OCI-LY7 (cell line): ENCODE measurements around the gene TMEM119. TPM values are rescaled to one million over a fixed set of nuclear protein-coding genes. Genes with fewer than 3 reads are reported as not detected.

Source experiments
- BruUV-seq: library from RNA; stranded (reverse); fragments of 400-500 nt; replicated peaks from 2 replicates; lab custom pipeline; 2021; lab: Mats Ljungman, UMichigan
- CTCF ChIA-PET: fragments of 300-600 bp; sonication (Branson Sonifier 250); formaldehyde crosslinking; loops from one replicate; lab custom pipeline; 2022; ENCODE audit warnings: antibody characterized with exemption; ENCODE audit not compliant: unreplicated experiment; lab: Charles Lee
- POLR2A ChIA-PET: fragments of 300-600 bp; sonication (Branson Sonifier 250); formaldehyde crosslinking; loops from one replicate; lab custom pipeline; 2022; ENCODE audit warnings: antibody characterized with exemption; lab: Charles Lee
- DNase-seq: peaks from one replicate; pipeline ENCODE4 v3.0.0-alpha.2; 2015; ENCODE audit warnings: low spot score
- H2AFZ ChIP-seq: fragments of 200-600 bp; sonication (generic), shearing (Covaris generic); 2 replicates; pipeline ENCODE4 v1.6.1; 2014; ENCODE audit warnings: mild to moderate bottlenecking, antibody characterized with exemption, low read length, moderate library complexity
- H3K27ac ChIP-seq: fragments of 200-600 bp; sonication (generic); 2 replicates; pipeline ENCODE4 v1.5.1; 2014; ENCODE audit warnings: mixed run types, low read depth, mild to moderate bottlenecking, moderate library complexity, low read length, inconsistent platforms; ENCODE audit not compliant: poor library complexity, severe bottlenecking
- H3K36me3 ChIP-seq: fragments of 200-600 bp; sonication (generic); 2 replicates; pipeline ENCODE4 v1.6.1; 2014; ENCODE audit warnings: mild to moderate bottlenecking, antibody characterized with exemption, low read length, moderate library complexity, mixed read lengths; ENCODE audit not compliant: insufficient read depth
- H3K4me1 ChIP-seq: fragments of 200-600 bp; sonication (generic); 2 replicates; pipeline ENCODE4 v1.5.1; 2014; ENCODE audit warnings: mild to moderate bottlenecking, low read length; ENCODE audit not compliant: insufficient read depth, poor library complexity, severe bottlenecking
- H3K4me2 ChIP-seq: fragments of 200-600 bp; sonication (generic); 2 replicates; pipeline ENCODE4 v1.6.1; 2014; ENCODE audit warnings: mild to moderate bottlenecking, low read length
- H3K4me3 ChIP-seq: fragments of 200-600 bp; sonication (generic); 2 replicates; pipeline ENCODE4 v1.5.1; 2014; ENCODE audit warnings: mild to moderate bottlenecking, low read depth, low read length; ENCODE audit not compliant: poor library complexity, severe bottlenecking
- H3K79me2 ChIP-seq: fragments of 200-600 bp; sonication (generic); 2 replicates; pipeline ENCODE4 v1.6.1; 2016; ENCODE audit warnings: low read depth, mild to moderate bottlenecking, low read length, moderate library complexity, mixed read lengths; ENCODE audit not compliant: insufficient read depth
- H3K9me2 ChIP-seq: fragments of 200-600 bp; sonication (generic); 2 replicates; pipeline ENCODE4 v1.6.1; 2016; ENCODE audit warnings: mild to moderate bottlenecking, low read length, mixed read lengths; ENCODE audit not compliant: insufficient read depth
- H3K9me3 ChIP-seq: fragments of 200-600 bp; sonication (generic); 2 replicates; pipeline ENCODE4 v1.6.1; 2014; ENCODE audit warnings: mild to moderate bottlenecking, mixed run types, low read length, mixed read lengths
- H4K20me1 ChIP-seq: fragments of 200-600 bp; sonication (generic); 2 replicates; pipeline ENCODE4 v1.6.1; 2014; ENCODE audit warnings: mild to moderate bottlenecking, antibody characterized with exemption, low read length, moderate library complexity, mixed read lengths; ENCODE audit not compliant: insufficient read depth
- CTCF ChIP-seq: fragments of 200-600 bp; sonication (generic); conservative IDR thresholded peaks from 2 replicates; pipeline ENCODE4 v1.5.1; 2014; ENCODE audit warnings: mild to moderate bottlenecking, antibody characterized with exemption, low read length, moderate library complexity, mixed read lengths
- EZH2phosphoT487 ChIP-seq: fragments of 200-600 bp; sonication (generic); IDR thresholded peaks from 2 replicates; pipeline ENCODE4 v1.6.1; 2018; ENCODE audit warnings: low read depth, borderline replicate concordance, mild to moderate bottlenecking, mixed run types, antibody characterized with exemption, low read length, moderate library complexity, mixed read lengths
- intact Hi-C: fragments of 100-400 bp; cut with micrococcal nuclease; formaldehyde crosslinking; loops from one replicate; pipeline ENCODE4 v1.10.0; 2022; ENCODE audit not compliant: unreplicated experiment
- total RNA-seq, 2 experiments: library from RNA; depleted of rRNA in 1 of 2; stranded (reverse); fragments of >200 nt in 1 of 2; shearing (Covaris generic) in 1 of 2; gene quantifications; 2 replicates each; pipeline ENCODE4 v1.2.3, GENCODE V29; 2014 to 2022

TMEM119 gene
- total RNA-seq, 2 experiments from 2014 or later, result not detected

- intact Hi-C loops, result loop anchor here (1.0 to 5.0 kb wide), 4 partner anchors 15 to 101 kb away; partner anchors contain the start of genes FICD and SELPLG
- Histone ChIP-seq H3K27ac (peak overlapping the region; percentile 61), H3K79me2 (no peaks in the 10 kb centered on the region), H4K20me1 (no peaks in the 10 kb centered on the region), H3K4me3 (no peak overlapping the region), H3K4me2 (peak overlapping the region; percentile 40), H3K4me1 (peaks cover 37% of the 10 kb centered on the region), H3K36me3 (peaks cover 20% of the 10 kb centered on the region), H3K9me3 (peaks cover 12% of the 10 kb centered on the region), H2AFZ (no peak overlapping the region), H3K9me2 (no peaks in the 10 kb centered on the region)
- peak; percentile 88 for DNase-seq
- ChIA-PET CTCF (interaction anchor here (0.5 to 3.0 kb wide), 17 partner anchors 9 to 161 kb away, joined by 3 to 18 read pairs (median 4); partner anchors contain the start of genes ISCU and SELPLG), POLR2A (interaction anchor here (0.6 to 7.5 kb wide), 11 partner anchors 11 to 95 kb away, joined by 3 to 85 read pairs (median 8); partner anchors contain the start of gene SELPLG)
- BruUV-seq, result no TSS peak
- TF ChIP-seq CTCF (peak; percentile 100), EZH2phosphoT487 (no peak)
Measured at GRCh38 chr12:108618079-108618952, 20.4 kb upstream of the TMEM119 start.

GRCh38 chr12:108616941-108617858 lies 19.3 kb upstream of the TMEM119 start:
- no peaks in the 10 kb centered on the region for H4K20me1 ChIP-seq
- H3K9me3 ChIP-seq, result peaks cover 12% of the 10 kb centered on the region
- peak overlapping the region; percentile 40 for H3K4me2 ChIP-seq
- H3K36me3 ChIP-seq, result peaks cover 9% of the 10 kb centered on the region
- POLR2A ChIA-PET, result interaction anchor here (0.6 to 7.5 kb wide), 10 partner anchors 12 to 250 kb away, joined by 4 to 85 read pairs (median 10); partner anchors contain the start of gene SELPLG
- peak; percentile 59 for DNase-seq
- TF ChIP-seq CTCF, result no peak
- TF ChIP-seq EZH2phosphoT487, result no peak
- H3K27ac ChIP-seq, result peak overlapping the region; percentile 61
- H3K79me2 ChIP-seq, result no peaks in the 10 kb centered on the region
- no TSS peak for BruUV-seq
- no peaks in the 10 kb centered on the region for H3K9me2 ChIP-seq
- H3K4me3 ChIP-seq, result peak overlapping the region; percentile 5
- intact Hi-C loops, result loop anchor here (5.0 kb wide), 1 partner anchor 100 kb away; the partner anchor contains the start of gene FICD
- CTCF ChIA-PET, result interaction anchor here (0.9 to 3.0 kb wide), 13 partner anchors 10 to 54 kb away, joined by 3 to 18 read pairs (median 5); partner anchors contain the start of gene SELPLG
- peaks cover 34% of the 10 kb centered on the region for H3K4me1 ChIP-seq
- peak overlapping the region; percentile 0; the same call in 1 of the 2 replicates for H2AFZ ChIP-seq
